ENCODE measurements around the gene VANGL2. TPM values are rescaled to one million over a fixed set of nuclear protein-coding genes. Genes with fewer than 3 reads are reported as not detected.
A peak's percentile ranks its signal among the peaks of the same experiment; 100 is the strongest.

Gene VANGL2
- polyA plus RNA-seq, 3 donors, result 0.01 TPM; not detected in 2

DNA sequence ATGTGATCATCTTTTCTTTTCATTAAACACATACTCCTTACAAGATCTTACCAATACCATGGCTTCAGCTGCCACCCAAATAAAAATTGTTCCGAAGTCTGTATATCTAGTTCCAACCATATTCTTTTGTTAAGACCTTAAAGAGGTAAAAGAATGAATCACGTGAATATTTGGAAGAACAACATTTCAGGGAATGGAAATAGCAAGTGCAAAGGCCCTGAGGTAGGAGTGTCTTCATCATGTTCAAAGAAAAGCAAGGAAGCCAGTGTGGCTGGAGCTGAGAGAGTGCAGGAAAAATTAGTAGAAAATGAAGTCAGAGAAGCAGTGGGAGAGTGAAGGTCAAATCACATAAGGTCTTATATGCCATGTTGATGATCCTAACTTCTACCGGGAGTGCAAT is 71.7 kb downstream of the VANGL2 start:
- Histone ChIP-seq H4K20me1 (ENCODE audit: insufficient read depth, low read length) (no peaks in the 10 kb centered on the region), H3K27me3 (ENCODE audit: control insufficient read depth in 2 of 2, insufficient read depth in 2 of 2, low read length in 2 of 2) (no peaks in the 10 kb centered on the region), H3K79me2 (ENCODE audit: insufficient read depth, low read length) (no peaks in the 10 kb centered on the region), H3K9me3 (replicated peaks in 1 of 2; ENCODE audit: control insufficient read depth in 1 of 2, insufficient read depth in 1 of 2, low read length in 2 of 2) (no peaks in the 10 kb centered on the region), H3K4me2 (replicated peaks; ENCODE audit: extremely low read depth, low read length, poor library complexity, severe bottlenecking) (no peak overlapping the region), H3K36me3 (replicated peaks in 1 of 2; ENCODE audit: control insufficient read depth in 1 of 2, insufficient read depth in 2 of 2, low read length in 2 of 2) (no peaks in the 10 kb centered on the region), H3K4me3 (replicated peaks in 1 of 3; ENCODE audit: low read depth in 2 of 3, low read length in 3 of 3) (no peak overlapping the region), H3K4me1 (ENCODE audit: control insufficient read depth in 1 of 2, insufficient read depth in 2 of 2, low read length in 2 of 2) (peaks cover 4 to 10% of the 10 kb centered on the region in 2 donors), H3K27ac (ENCODE audit: low read depth in 1 of 2, low read length in 2 of 2) (no peak overlapping the region), H2AFZ (ENCODE audit: insufficient read depth, low read depth, low read length, poor library complexity, severe bottlenecking) (no peak overlapping the region), H3K9ac (ENCODE audit: insufficient read depth, low read length, poor library complexity, severe bottlenecking) (no peak overlapping the region)
- Mint-ChIP-seq H3K27me3 (ENCODE audit: low read depth in 3 of 3) (no peaks in the 10 kb centered on the region), H3K27ac (no peak overlapping the region), H3K4me3 (no peak overlapping the region), H3K36me3 (no peaks in the 10 kb centered on the region), H3K9me3 (peaks cover 0 to 2% (median 0%) of the 10 kb centered on the region in 7 donors), H3K4me1 (peaks cover 3% of the 10 kb centered on the region)
- intact Hi-C loops (cut with micrococcal nuclease), result no loop called here
- TF ChIP-seq, protein P1, sequence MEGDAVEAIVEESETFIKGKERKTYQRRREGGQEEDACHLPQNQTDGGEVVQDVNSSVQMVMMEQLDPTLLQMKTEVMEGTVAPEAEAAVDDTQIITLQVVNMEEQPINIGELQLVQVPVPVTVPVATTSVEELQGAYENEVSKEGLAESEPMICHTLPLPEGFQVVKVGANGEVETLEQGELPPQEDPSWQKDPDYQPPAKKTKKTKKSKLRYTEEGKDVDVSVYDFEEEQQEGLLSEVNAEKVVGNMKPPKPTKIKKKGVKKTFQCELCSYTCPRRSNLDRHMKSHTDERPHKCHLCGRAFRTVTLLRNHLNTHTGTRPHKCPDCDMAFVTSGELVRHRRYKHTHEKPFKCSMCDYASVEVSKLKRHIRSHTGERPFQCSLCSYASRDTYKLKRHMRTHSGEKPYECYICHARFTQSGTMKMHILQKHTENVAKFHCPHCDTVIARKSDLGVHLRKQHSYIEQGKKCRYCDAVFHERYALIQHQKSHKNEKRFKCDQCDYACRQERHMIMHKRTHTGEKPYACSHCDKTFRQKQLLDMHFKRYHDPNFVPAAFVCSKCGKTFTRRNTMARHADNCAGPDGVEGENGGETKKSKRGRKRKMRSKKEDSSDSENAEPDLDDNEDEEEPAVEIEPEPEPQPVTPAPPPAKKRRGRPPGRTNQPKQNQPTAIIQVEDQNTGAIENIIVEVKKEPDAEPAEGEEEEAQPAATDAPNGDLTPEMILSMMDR (IDR thresholded peaks at IDR 0.05), result no peak
- DNase-seq, result no peak
- 92% methylated on average over 2 of the region's 3 CpGs for WGBS (ENCODE audit: insufficient coverage)

DNA sequence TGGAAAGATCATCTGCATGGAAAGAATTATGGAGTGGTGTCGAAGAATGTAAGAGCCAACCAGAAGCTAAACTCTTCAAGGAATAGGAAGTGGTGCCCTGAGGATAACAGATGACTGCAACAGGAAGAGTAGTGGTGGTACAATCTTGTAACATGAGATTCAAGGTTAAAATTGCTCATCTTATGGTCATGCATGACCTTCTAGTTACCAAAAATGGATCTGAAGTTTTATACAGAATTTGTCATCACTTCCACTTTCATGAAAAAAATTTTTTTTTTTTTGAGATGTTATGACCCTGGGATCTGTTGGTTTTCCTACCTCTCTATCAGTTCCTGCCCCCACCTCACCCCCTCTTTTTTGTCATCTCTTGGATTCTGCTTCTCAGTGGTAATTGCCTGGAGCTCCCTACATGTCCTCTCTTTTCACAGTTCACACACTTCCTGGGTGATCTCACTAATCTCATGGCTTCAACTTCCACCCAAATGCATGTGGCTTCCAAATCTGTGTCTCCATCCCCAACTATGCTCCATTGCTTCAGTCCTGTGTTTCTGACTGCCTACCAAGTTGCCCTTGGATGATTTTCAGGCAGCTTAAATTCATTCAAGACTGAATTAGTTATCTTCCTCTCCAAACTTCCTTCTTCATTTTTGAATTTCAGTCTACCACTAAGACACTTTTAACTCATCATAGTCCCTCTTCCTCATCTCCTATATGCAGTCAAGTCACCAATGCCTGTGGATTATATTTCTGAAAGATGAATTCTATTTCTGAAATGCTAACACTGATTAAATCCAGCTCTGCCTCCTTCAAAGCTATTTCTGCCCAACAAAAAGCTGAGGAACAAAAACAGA is 74.3 kb downstream of the VANGL2 start:
- no peaks in the 10 kb centered on the region for H3K36me3 ChIP-seq (replicated peaks in 1 of 2; ENCODE audit: control insufficient read depth in 1 of 2, insufficient read depth in 2 of 2, low read length in 2 of 2)
- H2AFZ ChIP-seq (ENCODE audit: insufficient read depth, low read depth, low read length, poor library complexity, severe bottlenecking), result no peak overlapping the region
- H3K9me3 Mint-ChIP-seq, result peaks cover 0 to 6% (median 2%) of the 10 kb centered on the region in 7 donors
- H3K9ac ChIP-seq (ENCODE audit: insufficient read depth, low read length, poor library complexity, severe bottlenecking), result no peak overlapping the region
- no peak for DNase-seq
- no peaks in the 10 kb centered on the region for H3K36me3 Mint-ChIP-seq
- H3K27ac Mint-ChIP-seq, result no peak overlapping the region
- H3K4me1 ChIP-seq (ENCODE audit: control insufficient read depth in 1 of 2, insufficient read depth in 2 of 2, low read length in 2 of 2), result peaks cover 4 to 10% of the 10 kb centered on the region in 2 donors
- no CpG with 5 or more reads among the region's 1 CpG for WGBS (ENCODE audit: insufficient coverage)
- H3K4me3 Mint-ChIP-seq, result no peak overlapping the region
- TF ChIP-seq, protein P1 (IDR thresholded peaks at IDR 0.05), result no peak
- no peaks in the 10 kb centered on the region for H3K79me2 ChIP-seq (ENCODE audit: insufficient read depth, low read length)
- no peaks in the 10 kb centered on the region for H3K9me3 ChIP-seq (replicated peaks in 1 of 2; ENCODE audit: control insufficient read depth in 1 of 2, insufficient read depth in 1 of 2, low read length in 2 of 2)
- H3K4me1 Mint-ChIP-seq, result no peaks in the 10 kb centered on the region
- no peak overlapping the region for H3K4me3 ChIP-seq (replicated peaks in 1 of 3; ENCODE audit: low read depth in 2 of 3, low read length in 3 of 3)
- intact Hi-C loops (cut with micrococcal nuclease), result no loop called here
- H4K20me1 ChIP-seq (ENCODE audit: insufficient read depth, low read length), result no peaks in the 10 kb centered on the region
- H3K4me2 ChIP-seq (replicated peaks; ENCODE audit: extremely low read depth, low read length, poor library complexity, severe bottlenecking), result no peak overlapping the region
- no peaks in the 10 kb centered on the region for H3K27me3 ChIP-seq (ENCODE audit: control insufficient read depth in 2 of 2, insufficient read depth in 2 of 2, low read length in 2 of 2)
- H3K27ac ChIP-seq (ENCODE audit: low read depth in 1 of 2, low read length in 2 of 2), result no peak overlapping the region
- H3K27me3 Mint-ChIP-seq (ENCODE audit: low read depth in 3 of 3), result no peaks in the 10 kb centered on the region

Small RNAs within 50 kb of the gene (small RNA-seq; reads per million reads assigned to genes)
- 5.2 reads per million, percentile 52 among the genes with 10 or more reads in this experiment for gene RNU4-42P (ENCODE audit: insufficient read length, low read depth)

Other genes starting within 250 kb of the VANGL2 start
- 10 to 100 TPM in 1 of 3 donors, under 1 TPM in 1, not detected in 1; 1.00 to 16.0 TPM for gene ATP1A4, start 249.0 kb upstream of the VANGL2 start, polyA plus RNA-seq
- 10 to 100 TPM in 1 of 3 donors, under 1 TPM in 1, not detected in 1; 0.09 to 11.1 TPM for gene CASQ1, start 210.0 kb upstream of the VANGL2 start, polyA plus RNA-seq
- gene PEA15, start 195.2 kb upstream of the VANGL2 start, polyA plus RNA-seq, result 100 to 1,000 TPM in 1 of 3 donors, 10 to 100 TPM in 2; 23.6 to 163 (median 38.1) TPM
- gene DCAF8, start 138.0 kb upstream of the VANGL2 start, polyA plus RNA-seq, result 100 to 1,000 TPM in 1 of 3 donors, 10 to 100 TPM in 2; 35.5 to 205 (median 44.6) TPM
- 10 to 100 TPM; 17.4 to 38.2 (median 37.4) TPM for gene PEX19, start 115.4 kb upstream of the VANGL2 start, polyA plus RNA-seq
- gene COPA, start 57.3 kb upstream of the VANGL2 start, polyA plus RNA-seq, result 100 to 1,000 TPM in 2 of 3 donors, 10 to 100 TPM in 1; 76.7 to 199 (median 195) TPM
- gene NCSTN, start 57.2 kb upstream of the VANGL2 start, polyA plus RNA-seq, result 100 to 1,000 TPM; 125 to 238 (median 145) TPM
- gene NHLH1, start 33.5 kb upstream of the VANGL2 start, polyA plus RNA-seq, result 1 to 10 TPM in 1 of 3 donors, not detected in 2; 1.0 TPM
- under 1 TPM; 0.32 to 0.72 (median 0.50) TPM for gene SLAMF6, start 122.7 kb downstream of the VANGL2 start, polyA plus RNA-seq
- 10 to 100 TPM; 14.5 to 33.5 (median 31.8) TPM for gene CD84, start 178.9 kb downstream of the VANGL2 start, polyA plus RNA-seq
- gene SLAMF1, start 246.5 kb downstream of the VANGL2 start, polyA plus RNA-seq, result under 1 TPM in 2 of 3 donors, not detected in 1; 0.13 to 0.65 TPM